GM12873 (cell line): ENCODE measurements around the gene RERE.

Experiments used
- TF ChIP-seq, protein P1 (sequence below): IDR thresholded peaks from 2 replicates; pipeline ENCODE4 v1.5.1; 2012; ENCODE audit warnings: low read depth, mild to moderate bottlenecking, moderate library complexity, low read length, control low read depth; ENCODE audit not compliant: insufficient read depth; ENCODE audit errors: missing control alignments

The RERE gene

DNA sequence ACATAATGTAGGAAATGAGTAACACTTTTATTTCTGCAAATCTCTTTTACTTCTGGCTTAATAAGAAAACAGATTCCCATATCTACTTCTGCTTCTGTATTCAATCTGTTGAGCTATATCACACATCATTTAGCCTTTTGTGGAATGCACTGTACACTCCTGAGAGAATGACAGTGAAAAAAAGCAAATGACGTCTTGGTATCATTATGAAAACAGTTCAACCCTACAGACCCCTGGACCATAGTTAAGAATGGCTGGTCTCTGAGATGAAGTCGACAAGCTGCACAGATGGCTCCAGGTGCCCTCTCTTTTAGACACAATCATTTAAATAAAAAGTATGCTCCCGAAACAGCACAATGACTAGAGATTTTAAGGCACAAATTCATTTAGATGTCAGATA, 247.0 kb downstream of the RERE start:
- TF ChIP-seq, protein P1, sequence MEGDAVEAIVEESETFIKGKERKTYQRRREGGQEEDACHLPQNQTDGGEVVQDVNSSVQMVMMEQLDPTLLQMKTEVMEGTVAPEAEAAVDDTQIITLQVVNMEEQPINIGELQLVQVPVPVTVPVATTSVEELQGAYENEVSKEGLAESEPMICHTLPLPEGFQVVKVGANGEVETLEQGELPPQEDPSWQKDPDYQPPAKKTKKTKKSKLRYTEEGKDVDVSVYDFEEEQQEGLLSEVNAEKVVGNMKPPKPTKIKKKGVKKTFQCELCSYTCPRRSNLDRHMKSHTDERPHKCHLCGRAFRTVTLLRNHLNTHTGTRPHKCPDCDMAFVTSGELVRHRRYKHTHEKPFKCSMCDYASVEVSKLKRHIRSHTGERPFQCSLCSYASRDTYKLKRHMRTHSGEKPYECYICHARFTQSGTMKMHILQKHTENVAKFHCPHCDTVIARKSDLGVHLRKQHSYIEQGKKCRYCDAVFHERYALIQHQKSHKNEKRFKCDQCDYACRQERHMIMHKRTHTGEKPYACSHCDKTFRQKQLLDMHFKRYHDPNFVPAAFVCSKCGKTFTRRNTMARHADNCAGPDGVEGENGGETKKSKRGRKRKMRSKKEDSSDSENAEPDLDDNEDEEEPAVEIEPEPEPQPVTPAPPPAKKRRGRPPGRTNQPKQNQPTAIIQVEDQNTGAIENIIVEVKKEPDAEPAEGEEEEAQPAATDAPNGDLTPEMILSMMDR, result no peak

- TF ChIP-seq, protein P1, result no peak
These were observed 248.2 kb downstream of the RERE start for GRCh38 chr1:8569242-8569641.

DNA sequence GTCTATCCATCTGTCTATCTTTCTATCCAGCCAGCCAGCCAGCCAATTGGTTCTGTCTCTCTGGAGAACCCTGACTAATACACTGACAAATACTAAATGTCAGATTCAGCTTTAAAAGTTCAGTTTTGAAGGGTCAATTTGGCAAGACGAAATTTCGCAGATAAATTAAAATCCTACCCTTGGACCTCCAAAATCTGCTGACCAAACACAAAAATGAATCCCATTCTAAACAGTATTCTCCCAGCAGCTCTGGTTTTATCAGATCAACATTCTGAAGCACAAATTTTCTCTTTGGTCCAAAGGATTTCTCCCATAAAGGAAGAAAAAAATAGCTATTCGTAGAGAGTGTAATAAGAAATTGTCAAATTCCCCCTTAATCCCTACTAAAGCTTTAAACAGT, 248.6 kb downstream of the RERE start:
- TF ChIP-seq, protein P1, result no peak

DNA sequence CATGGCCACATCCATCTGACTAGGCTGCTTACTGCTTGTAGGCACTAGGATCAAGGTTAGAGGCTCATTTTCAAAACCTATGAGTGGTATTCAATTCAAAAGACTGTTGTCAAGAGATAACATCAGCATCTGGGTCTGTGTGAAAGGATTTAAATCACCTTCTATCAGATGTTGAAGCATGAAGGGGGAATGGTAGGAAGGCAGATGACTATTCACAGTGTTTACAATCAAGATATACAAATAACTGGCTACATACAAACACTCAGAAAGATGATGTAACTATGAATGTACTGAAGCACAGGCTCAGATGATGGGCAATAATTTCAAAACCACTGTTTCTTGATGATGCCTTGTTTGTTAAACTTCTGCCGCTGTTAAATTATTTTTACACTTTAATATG, 250.3 kb downstream of the RERE start:
- TF ChIP-seq, protein P1, result no peak

GRCh38 chr1:8565802-8566201, 251.6 kb downstream of the RERE start:
- TF ChIP-seq, protein P1, result no peak

- TF ChIP-seq, protein P1, result no peak
These were observed 253.4 kb downstream of the RERE start for GRCh38 chr1:8563944-8564537.

- TF ChIP-seq, protein P1, result no peak
These were observed 254.3 kb downstream of the RERE start for GRCh38 chr1:8562881-8563865.
